HFFc6 (cell line): Measurements from ENCODE around the gene CTNNAL1. TPM values are rescaled to one million over a fixed set of nuclear protein-coding genes. Genes with fewer than 3 reads are reported as not detected.

ENCODE experiments used
- DNase-seq: peaks from one replicate; pipeline ENCODE4 v3.0.0-alpha.2; 2018
- H3K27ac Mint-ChIP-seq: 2 replicates; pipeline ENCODE4 v1.8.0; 2020; ENCODE audit warnings: mild to moderate bottlenecking, mixed read lengths
- H3K27me3 Mint-ChIP-seq: 2 replicates; pipeline ENCODE4 v1.8.0; 2021; ENCODE audit warnings: mild to moderate bottlenecking, moderate library complexity, mixed read lengths; ENCODE audit not compliant: insufficient read depth
- H3K36me3 Mint-ChIP-seq: 2 replicates; pipeline ENCODE4 v1.8.0; 2021; ENCODE audit warnings: low read depth, mixed read lengths
- H3K4me1 Mint-ChIP-seq: 2 replicates; pipeline ENCODE4 v1.8.0; 2020; ENCODE audit warnings: low read depth, mixed read lengths
- H3K4me3 Mint-ChIP-seq: 2 replicates; pipeline ENCODE4 v1.8.0; 2020; ENCODE audit warnings: mild to moderate bottlenecking, moderate library complexity, mixed read lengths
- H3K9me3 Mint-ChIP-seq: 2 replicates; pipeline ENCODE4 v1.8.0; 2020; ENCODE audit warnings: mild to moderate bottlenecking, mixed read lengths
- CTCF ChIP-seq: fragments of 200-600 bp; sonication (generic); IDR thresholded peaks from 2 replicates; pipeline ENCODE4 v1.5.0; 2021; ENCODE audit warnings: antibody characterized with exemption, mild to moderate bottlenecking
- total RNA-seq, 6 experiments: library from RNA; stranded (reverse); fragmentation: NEBNext Ultra II Directional; extraction: Animal tissue kit (Norgen Biotek cat#: 25700); gene quantifications; 2 replicates in 1 of 6; 3 replicates in 5 of 6; pipeline ENCODE4 v1.2.3, GENCODE V29; 2021

CTNNAL1 gene
- total RNA-seq, 6 experiments from 2014 or later, result 95.3 to 112 (median 107) TPM

- Mint-ChIP-seq H3K4me3 (no peak overlapping the region), H3K4me1 (peaks cover 11% of the 10 kb centered on the region; the same call in 1 of the 2 replicates)
- no peak for DNase-seq
Observed at GRCh38 chr9:108991479-108991878, 21.8 kb downstream of the CTNNAL1 start.

GRCh38 chr9:108983885-108984284 is 29.4 kb downstream of the CTNNAL1 start:
- Mint-ChIP-seq H3K36me3 (peaks cover 30% of the 10 kb centered on the region), H3K4me3 (no peak overlapping the region), H3K27ac (no peak overlapping the region), H3K9me3 (peaks cover 9% of the 10 kb centered on the region; the same call in 1 of the 2 replicates), H3K27me3 (no peaks in the 10 kb centered on the region), H3K4me1 (no peaks in the 10 kb centered on the region)
- TF ChIP-seq CTCF, result no peak
- DNase-seq, result no peak

More at GRCh38 chr9:108991479-108991878, 21.8 kb downstream of the CTNNAL1 start:
- Mint-ChIP-seq H3K27me3 (no peaks in the 10 kb centered on the region; the same call in 1 of the 2 replicates), H3K9me3 (peaks cover 9% of the 10 kb centered on the region; the same call in 1 of the 2 replicates), H3K27ac (no peak overlapping the region), H3K36me3 (peaks cover 63% of the 10 kb centered on the region)
- TF ChIP-seq CTCF, result no peak

GRCh38 chr9:108980893-108981292 is 32.4 kb downstream of the CTNNAL1 start:
- Mint-ChIP-seq H3K4me3 (no peak overlapping the region), H3K4me1 (no peaks in the 10 kb centered on the region), H3K9me3 (no peaks in the 10 kb centered on the region), H3K27ac (no peak overlapping the region), H3K36me3 (peaks cover 31% of the 10 kb centered on the region), H3K27me3 (no peaks in the 10 kb centered on the region)
- DNase-seq, result no peak
- no peak for TF ChIP-seq CTCF

GRCh38 chr9:108978205-108978604 is 35.1 kb downstream of the CTNNAL1 start:
- no peaks in the 10 kb centered on the region for H3K9me3 Mint-ChIP-seq
- no peak for TF ChIP-seq CTCF
- H3K27ac Mint-ChIP-seq, result no peak overlapping the region
- H3K36me3 Mint-ChIP-seq, result peaks cover 31% of the 10 kb centered on the region
- no peak for DNase-seq
- no peaks in the 10 kb centered on the region for H3K27me3 Mint-ChIP-seq
- no peak overlapping the region for H3K4me3 Mint-ChIP-seq
- no peaks in the 10 kb centered on the region for H3K4me1 Mint-ChIP-seq

- Mint-ChIP-seq H3K4me3 (no peak overlapping the region), H3K36me3 (peaks cover 33% of the 10 kb centered on the region), H3K4me1 (no peaks in the 10 kb centered on the region), H3K9me3 (no peaks in the 10 kb centered on the region), H3K27me3 (no peaks in the 10 kb centered on the region), H3K27ac (no peak overlapping the region)
- no peak for DNase-seq
- no peak for TF ChIP-seq CTCF
Observed at GRCh38 chr9:108973895-108974294, 39.4 kb downstream of the CTNNAL1 start.
